HG03175 (cell line): ENCODE measurements around the gene RPS6KA1.
"Not testable (repeated sequence)": the region's sequence is repeated elsewhere in the genome, so short reads cannot be mapped to it uniquely, and the experiment has no call there.

Experiments
- ATAC-seq: cut with Tn5 transposase; IDR thresholded peaks from one replicate; pipeline ENCODE4 v1.9.1; 2021; ENCODE audit warnings: mild to moderate bottlenecking, moderate library complexity; ENCODE audit not compliant: unreplicated experiment

RPS6KA1 gene

GRCh38 chr1:26529655-26530409 lies at the start of gene RPS6KA1:
TSS of gene RPS6KA1 (plus strand) at chr1:26529761. CDS start at chr1:26529921, 160 bp downstream.
- peak; percentile 81 for ATAC-seq

DNA sequence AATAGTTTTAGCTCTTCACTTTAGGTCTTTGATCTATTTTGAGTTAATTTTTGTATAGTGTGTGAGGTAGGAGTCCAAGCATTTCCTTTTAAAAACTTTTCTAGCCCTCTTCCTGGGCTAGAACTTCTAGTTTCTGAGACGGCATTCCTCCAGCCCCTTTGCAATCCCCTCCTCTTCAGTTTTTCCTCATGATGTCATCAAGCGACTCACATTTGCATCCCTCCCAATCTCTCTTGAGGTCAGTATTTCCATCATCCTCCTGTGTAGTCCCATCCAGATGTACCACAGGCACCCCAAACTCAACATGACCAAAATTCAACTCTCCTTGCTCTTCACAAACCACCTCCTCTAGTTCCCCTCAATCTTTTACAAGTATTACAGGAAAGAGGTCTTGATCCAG lies 46.6 kb upstream of the RPS6KA1 start:
- ATAC-seq = no peak

- no peak for ATAC-seq
Measured at GRCh38 chr1:26483980-26484379, 45.6 kb upstream of the RPS6KA1 start.

DNA sequence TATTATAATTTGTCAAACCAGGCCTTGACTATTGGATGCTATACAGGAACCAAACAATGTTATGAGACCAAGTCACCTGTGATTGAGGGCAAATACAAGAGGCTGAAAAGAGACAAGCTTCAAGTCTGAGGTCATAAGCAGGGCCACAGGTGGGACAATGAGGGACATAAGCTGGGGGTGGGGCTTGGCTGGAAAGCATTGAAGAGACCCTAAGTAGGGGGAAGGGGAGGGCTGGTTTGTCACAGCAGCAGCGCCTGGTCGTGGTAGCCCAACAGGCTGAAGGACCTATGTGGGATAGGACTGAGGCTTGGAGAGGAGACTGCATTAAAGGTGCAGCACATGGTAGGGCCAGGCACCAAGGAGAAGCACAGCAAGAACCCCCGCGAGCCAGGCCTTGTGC lies 39.4 kb upstream of the RPS6KA1 start:
- ATAC-seq = no peak

DNA sequence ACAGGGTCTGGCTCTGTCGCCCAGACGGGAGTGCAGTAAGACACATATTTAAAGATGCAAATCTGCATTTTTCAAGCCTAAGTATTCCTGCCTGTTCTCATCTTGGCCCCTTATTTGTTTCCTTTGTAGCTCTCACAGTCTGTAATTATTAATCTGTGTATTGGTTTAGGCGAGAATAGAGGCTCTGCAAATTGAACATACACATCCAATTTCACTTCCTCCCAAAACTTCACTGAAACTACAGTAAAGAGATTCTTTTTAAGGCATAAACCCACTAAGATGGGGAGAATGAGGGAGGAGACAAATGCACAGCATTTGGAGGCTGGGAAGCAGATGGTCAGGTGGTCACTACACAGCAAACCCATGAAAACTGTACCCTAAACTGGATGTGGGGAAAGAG lies 36.3 kb upstream of the RPS6KA1 start:
- no peak for ATAC-seq

DNA sequence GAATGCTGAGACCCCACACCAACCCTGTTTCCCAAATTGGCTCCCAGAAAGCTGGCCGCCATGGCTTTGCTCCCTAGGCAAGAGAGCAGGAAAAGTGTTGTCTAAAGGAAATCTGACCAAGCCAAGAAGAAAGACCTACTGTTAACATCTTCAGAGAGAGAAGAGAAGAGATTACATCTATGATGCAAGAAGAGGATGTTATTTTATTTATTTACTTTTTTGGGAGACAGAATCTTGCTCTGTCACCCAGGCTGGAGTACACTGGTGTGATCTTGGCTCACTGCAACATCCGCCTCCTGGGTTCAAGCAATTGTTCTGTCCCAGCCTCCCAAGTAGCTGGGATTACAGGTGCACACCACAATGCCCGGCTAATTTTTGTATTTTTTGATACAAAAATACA lies 35.6 kb upstream of the RPS6KA1 start:
- ATAC-seq = no peak

GRCh38 chr1:26496861-26497260 lies 32.7 kb upstream of the RPS6KA1 start:
- ATAC-seq = no peak

DNA sequence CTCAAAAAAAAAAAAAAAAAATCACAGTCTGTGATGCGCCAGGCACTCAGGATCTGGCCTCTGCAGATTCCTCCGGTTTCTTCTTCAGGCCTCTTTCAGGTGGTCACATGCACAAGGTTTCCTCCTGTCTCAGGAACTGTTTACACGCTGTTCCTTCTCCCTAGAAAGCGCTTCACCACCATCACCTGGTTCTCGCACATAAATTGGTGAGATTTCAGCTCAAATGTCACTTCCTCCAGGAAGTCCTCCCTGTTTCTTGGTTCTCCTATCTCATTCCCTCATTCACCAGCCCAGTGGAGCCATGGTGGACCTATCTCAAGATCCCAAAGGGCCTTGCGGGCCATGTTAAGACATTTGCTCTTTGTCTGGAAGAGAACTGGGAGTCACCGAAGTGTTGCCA lies 30.7 kb upstream of the RPS6KA1 start:
- ATAC-seq = no peak

DNA sequence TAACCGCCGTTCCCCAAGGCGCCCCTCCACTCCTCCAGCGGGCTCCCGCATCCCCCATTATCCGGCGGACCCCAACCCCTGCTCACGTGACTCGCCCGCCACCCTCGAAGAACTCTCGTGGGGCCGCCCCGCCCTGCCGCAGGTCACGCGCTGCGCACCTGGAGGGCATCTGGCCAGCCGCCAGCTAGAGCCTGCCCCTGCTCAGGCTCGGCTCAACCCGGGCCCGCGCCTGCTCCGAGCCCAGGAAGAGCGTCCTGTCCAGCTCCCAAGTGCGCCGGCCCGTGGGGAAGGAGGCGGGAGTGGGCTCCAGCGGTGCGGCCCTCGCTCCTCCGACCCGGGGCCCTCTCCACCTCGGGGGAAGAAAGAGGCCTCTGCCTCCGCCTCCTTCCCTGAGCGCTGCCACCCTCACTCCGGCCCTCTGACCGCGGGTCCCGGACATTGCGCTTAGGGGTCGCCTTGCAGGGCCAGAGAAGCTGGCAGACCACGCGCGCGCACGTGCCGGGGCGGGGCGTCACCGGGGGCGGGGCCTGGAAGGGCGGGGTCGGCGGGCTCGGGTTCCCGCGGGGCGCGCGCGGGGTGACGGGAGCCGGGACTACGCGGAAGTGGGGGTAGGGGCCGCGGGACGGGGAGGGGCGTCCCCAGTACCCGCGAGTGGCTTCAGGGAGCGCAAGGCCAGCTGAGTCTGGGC lies 28.9 kb upstream of the RPS6KA1 start:
- ATAC-seq = peak; percentile 55

DNA sequence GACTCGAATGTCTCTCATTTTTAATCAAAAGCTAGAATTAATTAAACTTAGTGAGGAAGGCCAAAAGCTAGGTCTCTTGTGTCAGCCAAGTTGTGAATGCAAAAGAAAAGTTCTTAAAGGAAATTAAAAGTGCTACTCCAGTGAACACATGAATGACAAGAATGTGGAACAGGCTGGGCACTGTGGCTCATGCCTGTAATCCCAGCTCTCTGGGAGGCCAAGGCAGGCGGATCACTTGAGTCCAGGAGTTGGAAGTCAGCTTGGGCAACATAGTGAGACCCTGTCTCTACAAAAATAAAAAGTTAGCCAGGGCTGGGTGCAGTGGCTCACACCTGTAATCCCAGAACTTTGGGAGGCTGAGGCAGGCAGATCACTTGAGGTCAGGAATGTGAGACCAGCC lies 18.9 kb upstream of the RPS6KA1 start:
- not testable (repeated sequence) for ATAC-seq

GRCh38 chr1:26515836-26516235 lies 13.7 kb upstream of the RPS6KA1 start:
- ATAC-seq = not testable (repeated sequence)

GRCh38 chr1:26516987-26517765 lies 12.4 kb upstream of the RPS6KA1 start:
- no peak for ATAC-seq

DNA sequence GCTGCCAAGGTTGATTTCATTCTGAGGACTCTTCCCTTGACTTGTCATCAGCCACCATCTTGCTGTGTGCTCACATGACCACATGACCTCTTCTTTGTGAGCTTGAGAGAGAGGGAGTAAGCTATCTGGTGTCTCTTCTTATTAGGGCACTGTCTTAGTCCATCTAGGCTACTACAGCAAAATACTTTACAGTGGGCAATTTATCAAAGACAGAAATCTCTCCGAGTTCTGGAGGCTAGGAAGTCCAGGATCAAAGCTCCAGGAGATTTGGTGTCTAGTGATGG lies 11.9 kb upstream of the RPS6KA1 start:
- no peak for ATAC-seq

DNA sequence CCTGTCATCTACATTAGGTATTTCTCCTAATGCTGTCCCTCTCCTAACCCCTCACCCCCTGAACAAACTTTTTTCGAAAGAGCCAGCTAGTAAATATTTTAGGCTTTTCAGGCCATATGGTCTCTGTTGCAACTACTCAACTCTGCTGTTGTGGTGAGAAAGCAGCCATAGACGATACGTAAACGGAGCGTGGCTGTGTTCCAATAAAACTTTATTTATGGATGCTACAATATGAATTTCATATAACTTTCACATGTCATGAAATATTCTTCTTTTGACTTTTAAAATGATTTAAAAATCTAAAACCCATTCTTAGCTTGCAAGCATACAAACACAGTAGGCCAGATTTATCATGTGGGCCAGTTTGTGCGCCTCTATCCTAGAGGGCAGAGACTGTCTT lies 11.2 kb upstream of the RPS6KA1 start:
- no peak for ATAC-seq

DNA sequence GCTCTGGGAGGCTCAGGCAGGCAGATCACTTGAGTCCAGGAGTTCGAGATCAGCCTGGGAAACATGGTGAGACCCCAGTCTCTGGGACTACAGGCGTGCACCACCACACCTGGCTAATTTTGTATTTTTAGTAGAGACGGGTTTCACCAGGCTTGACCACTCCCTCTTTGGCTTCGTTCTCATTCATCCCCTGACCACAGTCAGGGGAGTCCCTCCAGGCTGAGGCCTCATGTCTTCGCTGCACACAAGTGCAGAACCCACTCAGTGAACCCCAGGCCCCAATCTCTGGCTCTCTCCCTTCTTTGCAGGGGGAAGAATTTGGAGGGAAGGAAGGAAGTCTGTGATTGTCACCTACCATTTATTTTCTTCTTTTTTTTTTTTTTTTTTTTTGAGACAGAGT lies 9.2 kb upstream of the RPS6KA1 start:
- ATAC-seq = no peak

DNA sequence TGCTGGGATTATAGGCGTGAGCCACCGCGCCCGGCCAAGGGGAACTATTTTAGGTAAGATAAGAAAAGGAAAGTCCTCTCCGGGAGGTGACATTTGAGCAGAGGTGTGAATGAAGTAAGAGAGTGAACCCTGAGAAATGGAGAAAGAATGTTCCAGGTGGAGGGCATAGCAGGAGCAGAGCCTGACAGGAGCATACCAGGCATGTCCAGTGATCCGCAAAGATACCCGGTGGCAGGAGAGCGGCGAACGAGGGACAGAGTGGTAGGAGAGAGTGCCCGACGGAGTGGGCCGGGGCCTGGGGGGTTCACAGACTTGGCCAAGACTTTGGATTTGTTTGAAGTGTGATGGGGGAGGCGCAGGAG lies 7.9 kb upstream of the RPS6KA1 start:
- no peak for ATAC-seq

GRCh38 chr1:26522073-26522472 lies 7.5 kb upstream of the RPS6KA1 start:
- no peak for ATAC-seq

GRCh38 chr1:26524181-26524580 lies 5.4 kb upstream of the RPS6KA1 start:
- ATAC-seq = no peak

GRCh38 chr1:26526287-26526686 lies 3.3 kb upstream of the RPS6KA1 start:
- no peak for ATAC-seq

- ATAC-seq = peak; percentile 11
Measured at GRCh38 chr1:26529405-26529654, 231 bp upstream of the RPS6KA1 start.

DNA sequence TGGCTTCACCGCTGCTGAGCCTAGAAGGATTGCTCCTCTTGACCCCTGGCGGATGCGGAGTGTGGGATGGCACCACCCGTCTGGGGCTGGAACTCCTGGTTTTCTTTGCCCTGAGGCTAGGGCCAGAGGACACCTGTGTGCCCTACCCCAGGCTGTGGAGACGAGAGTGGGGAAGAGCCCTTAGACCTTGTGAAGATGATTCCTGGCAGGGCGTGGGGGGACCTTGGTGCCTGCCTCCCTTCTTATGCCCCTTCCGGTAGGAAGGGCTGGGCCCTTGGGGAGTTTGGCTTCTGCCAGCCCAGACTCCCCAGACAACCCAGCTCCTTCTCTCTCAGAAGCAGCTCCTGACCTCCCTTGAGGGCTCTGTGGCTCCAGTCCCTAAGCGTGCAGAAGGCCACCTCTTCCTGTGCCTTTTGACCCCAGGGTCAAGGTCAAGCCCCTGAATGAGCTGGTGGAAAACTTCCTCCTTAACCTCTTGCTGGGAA lies 891 bp downstream of the RPS6KA1 start:
- no peak for ATAC-seq

GRCh38 chr1:26530895-26531598 lies 1.5 kb downstream of the RPS6KA1 start:
- no peak for ATAC-seq
